Measurements from ENCODE around the gene NNT.

Gene NNT

GRCh38 chr5:43582082-43583005, 20.6 kb upstream of the NNT start:
- Histone ChIP-seq H3K9me2 (replicated peaks; ENCODE audit: insufficient read depth, low read length) (no peaks in the 10 kb centered on the region), H3K79me2 (ENCODE audit: insufficient read depth, low read length) (0 out of 2 replicates have a peak, but pooled peaks cover 4% of the 10 kb centered on the region), H3K4me2 (ENCODE audit: low read depth, low read length, poor library complexity, severe bottlenecking) (no peak overlapping the region), H3K27me3 (ENCODE audit: low read length) (no peaks in the 10 kb centered on the region), H3K9me3 (ENCODE audit: insufficient read depth, low read length) (no peaks in the 10 kb centered on the region), H3K4me3 (ENCODE audit: insufficient read depth, low read length, poor library complexity, severe bottlenecking) (no peak overlapping the region), H2AFZ (ENCODE audit: low read depth, low read length, severe bottlenecking) (no peak overlapping the region), H3K9ac (ENCODE audit: low read length) (no peak overlapping the region), H3K27ac (ENCODE audit: low read depth, low read length) (no peak overlapping the region), H4K20me1 (ENCODE audit: low read depth, low read length) (no peaks in the 10 kb centered on the region), H3F3A (ENCODE audit: insufficient read depth) (no peaks in the 10 kb centered on the region), H3K36me3 (ENCODE audit: low read length) (peaks cover 3% of the 10 kb centered on the region; the same call in 1 of the 2 replicates)
- TF ChIP-seq EZH2phosphoT487 (conservative IDR thresholded peaks at IDR 0.05; ENCODE audit: low read length) (no peak), CTCF (IDR thresholded peaks at IDR 0.05; ENCODE audit: insufficient read depth, low read length, poor library complexity, severe bottlenecking) (no peak)

GRCh38 chr5:43583724-43584123, 19.3 kb upstream of the NNT start:
- H3K27me3 ChIP-seq (ENCODE audit: low read length): no peaks in the 10 kb centered on the region

GRCh38 chr5:43584166-43584699, 18.7 kb upstream of the NNT start:
- no peak for TF ChIP-seq CTCF (IDR thresholded peaks at IDR 0.05; ENCODE audit: insufficient read depth, low read length, poor library complexity, severe bottlenecking)
- TF ChIP-seq EZH2phosphoT487 (conservative IDR thresholded peaks at IDR 0.05; ENCODE audit: low read length): no peak
- no peaks in the 10 kb centered on the region for H4K20me1 ChIP-seq (ENCODE audit: low read depth, low read length)
- no peaks in the 10 kb centered on the region for H3K27me3 ChIP-seq (ENCODE audit: low read length)
- no peak overlapping the region for H3K4me2 ChIP-seq (ENCODE audit: low read depth, low read length, poor library complexity, severe bottlenecking)
- H3K9me2 ChIP-seq (replicated peaks; ENCODE audit: insufficient read depth, low read length): no peaks in the 10 kb centered on the region
- no peaks in the 10 kb centered on the region for H3K9me3 ChIP-seq (ENCODE audit: insufficient read depth, low read length)
- no peak overlapping the region for H3K27ac ChIP-seq (ENCODE audit: low read depth, low read length)
- peaks cover 3% of the 10 kb centered on the region; the same call in 1 of the 2 replicates for H3K36me3 ChIP-seq (ENCODE audit: low read length)
- H2AFZ ChIP-seq (ENCODE audit: low read depth, low read length, severe bottlenecking): no peak overlapping the region
- no peak overlapping the region for H3K4me3 ChIP-seq (ENCODE audit: insufficient read depth, low read length, poor library complexity, severe bottlenecking)
- H3F3A ChIP-seq (ENCODE audit: insufficient read depth): no peaks in the 10 kb centered on the region
- 0 out of 2 replicates have a peak, but pooled peaks cover 4% of the 10 kb centered on the region for H3K79me2 ChIP-seq (ENCODE audit: insufficient read depth, low read length)
- H3K9ac ChIP-seq (ENCODE audit: low read length): no peak overlapping the region

More at GRCh38 chr5:43583724-43584123, 19.3 kb upstream of the NNT start:
- Histone ChIP-seq H4K20me1 (ENCODE audit: low read depth, low read length) (no peaks in the 10 kb centered on the region), H2AFZ (ENCODE audit: low read depth, low read length, severe bottlenecking) (no peak overlapping the region), H3K36me3 (ENCODE audit: low read length) (peaks cover 3% of the 10 kb centered on the region; the same call in 1 of the 2 replicates), H3K79me2 (ENCODE audit: insufficient read depth, low read length) (0 out of 2 replicates have a peak, but pooled peaks cover 4% of the 10 kb centered on the region), H3K4me3 (ENCODE audit: insufficient read depth, low read length, poor library complexity, severe bottlenecking) (no peak overlapping the region), H3K27ac (ENCODE audit: low read depth, low read length) (no peak overlapping the region), H3K9me2 (replicated peaks; ENCODE audit: insufficient read depth, low read length) (no peaks in the 10 kb centered on the region), H3F3A (ENCODE audit: insufficient read depth) (no peaks in the 10 kb centered on the region), H3K9me3 (ENCODE audit: insufficient read depth, low read length) (no peaks in the 10 kb centered on the region), H3K9ac (ENCODE audit: low read length) (no peak overlapping the region), H3K4me2 (ENCODE audit: low read depth, low read length, poor library complexity, severe bottlenecking) (no peak overlapping the region)
- no peak for TF ChIP-seq EZH2phosphoT487 (conservative IDR thresholded peaks at IDR 0.05; ENCODE audit: low read length)
- no peak for TF ChIP-seq CTCF (IDR thresholded peaks at IDR 0.05; ENCODE audit: insufficient read depth, low read length, poor library complexity, severe bottlenecking)

All from SU-DHL-6 (cell line).